GM12873 (cell line): ENCODE data around the gene TRIM54.

Source experiments
- CTCF ChIP-seq: IDR thresholded peaks from 2 replicates; pipeline ENCODE4 v1.5.1; 2012; ENCODE audit warnings: low read depth, mild to moderate bottlenecking, moderate library complexity, low read length, control low read depth; ENCODE audit not compliant: insufficient read depth; ENCODE audit errors: missing control alignments

The TRIM54 gene

GRCh38 chr2:27312152-27312551 lies 29.9 kb downstream of the TRIM54 start:
- TF ChIP-seq CTCF = no peak

DNA sequence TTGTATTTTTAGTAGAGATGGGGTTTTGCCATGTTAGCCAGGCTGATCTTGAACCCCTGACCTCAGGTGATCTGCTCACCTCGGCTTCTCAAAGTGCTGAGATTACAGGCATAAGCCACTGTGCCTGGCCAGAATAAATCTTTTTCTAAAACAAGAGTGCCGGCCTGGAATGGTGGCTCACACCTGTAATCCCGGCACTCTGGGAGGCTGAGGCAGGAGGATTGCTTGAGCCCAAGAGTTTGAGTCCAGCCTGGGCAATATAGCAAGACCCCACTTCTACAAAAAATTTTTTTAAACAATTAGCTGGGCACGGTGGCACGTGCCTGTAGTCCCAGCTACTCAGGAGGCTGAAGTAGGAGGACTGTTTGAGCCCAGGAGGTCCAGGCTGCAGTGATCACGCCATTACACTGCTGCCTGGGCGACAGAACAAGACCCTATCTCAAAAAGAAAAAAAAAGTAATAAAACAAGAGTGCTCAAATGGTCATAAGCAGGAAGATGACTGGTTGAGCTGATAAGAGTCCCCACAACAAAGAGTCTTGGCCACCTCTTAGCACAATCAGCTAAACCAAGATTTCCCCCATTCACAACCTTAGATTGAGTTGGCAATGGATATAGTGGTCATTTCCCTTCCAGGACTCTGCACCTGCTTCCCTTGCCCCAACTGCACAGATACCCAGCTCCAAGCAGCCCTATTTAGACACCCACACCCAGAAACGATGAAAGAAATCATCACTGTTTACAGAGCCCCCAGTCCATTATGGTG lies 31.8 kb downstream of the TRIM54 start:
- TF ChIP-seq CTCF = no peak

- no peak for TF ChIP-seq CTCF
Observed at GRCh38 chr2:27314709-27315108, 32.5 kb downstream of the TRIM54 start.

DNA sequence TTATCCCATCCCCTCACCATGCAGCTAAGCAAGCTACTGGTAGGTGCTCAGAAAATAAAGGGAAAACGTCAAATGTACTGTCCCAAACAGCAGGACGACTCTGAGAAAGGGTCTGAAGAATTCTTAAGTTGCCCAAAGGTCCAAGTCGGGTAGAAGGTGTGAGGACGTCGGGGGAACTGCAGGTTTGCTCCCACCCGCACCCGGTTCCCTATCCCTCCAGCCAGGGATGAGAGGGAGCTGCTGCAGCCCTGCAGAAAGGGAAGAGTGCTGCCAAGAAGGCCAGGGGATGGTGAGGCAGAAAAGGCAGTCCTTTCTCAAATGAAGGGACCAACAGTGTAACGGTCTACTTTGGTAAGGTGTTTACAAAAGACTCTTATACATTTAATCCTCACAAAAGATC lies 32.9 kb downstream of the TRIM54 start:
- no peak for TF ChIP-seq CTCF

- TF ChIP-seq CTCF = no peak
Observed at GRCh38 chr2:27316655-27317412, 34.6 kb downstream of the TRIM54 start.

DNA sequence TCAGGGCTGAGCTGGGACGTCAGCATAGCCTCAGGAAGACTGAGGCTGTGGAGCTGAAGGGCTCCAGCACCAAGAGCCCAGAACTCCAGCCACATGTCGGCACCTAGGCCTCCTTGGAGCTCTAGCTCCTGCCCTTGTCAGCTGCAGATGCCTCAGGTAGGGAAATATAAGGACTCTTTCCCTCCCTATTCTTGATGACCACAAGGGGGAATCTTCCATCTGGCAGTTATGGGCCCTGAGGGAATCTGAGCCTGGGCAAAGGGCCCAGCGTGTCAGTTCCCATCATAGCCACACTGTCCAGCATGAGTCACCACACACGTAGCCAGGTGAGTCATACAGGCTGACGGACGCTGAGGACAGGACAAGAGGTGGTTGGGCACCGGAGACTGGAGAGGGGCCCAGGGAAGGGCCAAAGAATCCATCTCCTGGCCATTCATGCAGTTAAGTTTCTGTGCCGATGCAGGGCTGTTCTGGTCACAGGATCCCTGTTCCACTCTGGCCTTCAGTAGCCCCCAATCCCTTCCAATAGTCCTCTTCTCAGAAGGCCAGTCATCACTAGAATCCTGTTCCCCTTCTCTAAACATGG lies 38.8 kb downstream of the TRIM54 start:
- peak; percentile 7 for TF ChIP-seq CTCF

DNA sequence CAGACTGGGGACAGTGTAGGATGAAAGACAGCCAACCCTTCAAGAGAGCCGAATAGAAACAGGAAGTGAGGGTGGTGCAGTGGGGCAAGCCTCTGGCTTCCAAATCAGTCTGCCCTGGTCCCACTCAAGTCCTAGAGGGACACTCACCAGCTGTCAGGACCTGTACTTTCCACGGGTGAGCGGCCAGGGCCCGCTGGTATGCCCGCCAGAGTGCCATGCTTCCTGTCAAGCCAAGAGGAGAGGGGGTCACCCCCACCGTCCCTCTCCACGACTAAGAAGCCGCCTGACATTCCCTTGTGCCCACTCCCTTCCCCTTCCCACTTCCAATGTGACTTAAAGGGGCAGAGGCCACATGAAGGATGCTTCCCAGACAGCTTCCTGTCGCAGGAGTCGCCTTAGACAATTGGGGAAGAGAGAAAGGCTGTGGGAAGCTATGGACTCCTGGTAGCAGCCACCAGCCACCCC lies 40.1 kb downstream of the TRIM54 start:
- TF ChIP-seq CTCF = no peak
